ENCODE measurements around the gene VMP1.

Gene VMP1

DNA sequence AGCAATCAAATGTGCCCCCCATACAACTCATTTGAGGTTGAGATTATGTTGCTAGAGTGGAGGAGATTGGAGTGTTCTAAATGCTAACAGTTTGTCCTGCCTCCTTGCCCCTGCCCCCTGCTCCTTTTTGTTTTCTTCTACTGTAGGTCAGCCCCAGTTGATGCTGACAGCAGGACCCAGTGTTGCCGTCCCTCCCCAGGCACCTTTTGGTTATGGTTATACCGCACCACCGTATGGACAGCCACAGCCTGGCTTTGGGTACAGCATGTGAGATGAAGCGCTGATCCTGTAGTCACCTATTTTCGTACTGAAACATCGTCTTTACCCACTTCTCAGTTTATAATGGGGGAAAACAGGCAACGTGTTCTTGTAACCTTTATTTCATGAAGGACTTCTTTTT lies 13.9 kb upstream of the VMP1 start:
- no peak for DNase-seq (ENCODE audit: low read depth in 1 of 2, low spot score in 1 of 2)
- TF ChIP-seq JUND (IDR thresholded peaks at IDR 0.05; ENCODE audit: low read depth): no peak
- in situ Hi-C loops (cut with HindIII; ENCODE audit: low pct_unique_long_range_greater_than_20kb, low sequenced_read_pairs): no loop called here

DNA sequence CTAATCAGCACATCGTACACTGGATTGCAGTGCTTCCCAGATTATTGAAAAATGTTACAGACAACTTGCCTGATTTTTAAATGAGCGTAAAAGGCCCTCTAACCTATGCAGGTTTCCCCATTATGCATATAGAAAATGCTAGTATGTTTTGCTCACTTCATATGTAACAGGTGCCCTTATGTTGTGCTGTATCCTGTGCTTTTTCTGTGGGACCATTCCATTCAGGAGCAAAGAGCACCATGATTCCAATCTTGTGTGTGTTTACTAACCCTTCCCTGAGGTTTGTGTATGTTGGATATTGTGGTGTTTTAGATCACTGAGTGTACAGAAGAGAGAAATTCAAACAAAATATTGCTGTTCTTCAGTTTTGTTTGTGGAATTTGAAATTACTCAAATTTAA lies 13.1 kb upstream of the VMP1 start:
- in situ Hi-C loops (cut with HindIII; ENCODE audit: low pct_unique_long_range_greater_than_20kb, low sequenced_read_pairs): no loop called here
- TF ChIP-seq JUND (IDR thresholded peaks at IDR 0.05; ENCODE audit: low read depth): no peak
- no peak for DNase-seq (ENCODE audit: low read depth in 1 of 2, low spot score in 1 of 2)

GRCh38 chr17:59695945-59696681 lies 11.3 kb upstream of the VMP1 start:
- peak in 1 of 2 experiments; percentile 15 for DNase-seq (ENCODE audit: low read depth in 1 of 2, low spot score in 1 of 2)
- no peak for TF ChIP-seq JUND (IDR thresholded peaks at IDR 0.05; ENCODE audit: low read depth)
- in situ Hi-C loops (cut with HindIII; ENCODE audit: low pct_unique_long_range_greater_than_20kb, low sequenced_read_pairs): no loop called here

- TF ChIP-seq JUND (IDR thresholded peaks at IDR 0.05; ENCODE audit: low read depth): no peak
- no peak for DNase-seq (ENCODE audit: low read depth in 1 of 2, low spot score in 1 of 2)
- in situ Hi-C loops (cut with HindIII; ENCODE audit: low pct_unique_long_range_greater_than_20kb, low sequenced_read_pairs): no loop called here
Observed at GRCh38 chr17:59696682-59697277, 10.7 kb upstream of the VMP1 start.

- in situ Hi-C loops (cut with HindIII; ENCODE audit: low pct_unique_long_range_greater_than_20kb, low sequenced_read_pairs): no loop called here
- no peak for TF ChIP-seq JUND (IDR thresholded peaks at IDR 0.05; ENCODE audit: low read depth)
- no peak for DNase-seq (ENCODE audit: low read depth in 1 of 2, low spot score in 1 of 2)
Observed at GRCh38 chr17:59698143-59698542, 9.3 kb upstream of the VMP1 start.

GRCh38 chr17:59699218-59699617 lies 8.2 kb upstream of the VMP1 start:
- in situ Hi-C loops (cut with HindIII; ENCODE audit: low pct_unique_long_range_greater_than_20kb, low sequenced_read_pairs): no loop called here
- TF ChIP-seq JUND (IDR thresholded peaks at IDR 0.05; ENCODE audit: low read depth): no peak
- DNase-seq (ENCODE audit: low read depth in 1 of 2, low spot score in 1 of 2): no peak

DNA sequence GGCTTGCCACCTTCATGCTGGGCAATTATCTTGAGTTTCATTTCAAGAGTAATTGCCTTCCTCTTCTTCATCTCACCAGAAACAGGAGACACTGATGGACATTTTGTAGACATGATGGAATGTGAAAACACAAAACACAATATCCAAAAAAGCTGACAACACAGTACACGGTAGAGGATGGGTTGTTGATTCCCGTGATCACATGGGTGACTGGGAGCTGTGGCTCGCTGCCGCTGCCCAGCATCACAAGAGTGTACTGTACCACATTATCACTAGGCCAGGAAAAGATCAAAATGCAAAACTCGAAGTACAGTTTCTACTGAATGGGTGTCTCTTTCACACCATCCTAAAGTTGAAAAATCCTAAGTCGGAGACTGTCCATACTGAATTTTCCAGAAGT lies 7.7 kb upstream of the VMP1 start:
- in situ Hi-C loops (cut with HindIII; ENCODE audit: low pct_unique_long_range_greater_than_20kb, low sequenced_read_pairs): no loop called here
- no peak for DNase-seq (ENCODE audit: low read depth in 1 of 2, low spot score in 1 of 2)
- no peak for TF ChIP-seq JUND (IDR thresholded peaks at IDR 0.05; ENCODE audit: low read depth)

DNA sequence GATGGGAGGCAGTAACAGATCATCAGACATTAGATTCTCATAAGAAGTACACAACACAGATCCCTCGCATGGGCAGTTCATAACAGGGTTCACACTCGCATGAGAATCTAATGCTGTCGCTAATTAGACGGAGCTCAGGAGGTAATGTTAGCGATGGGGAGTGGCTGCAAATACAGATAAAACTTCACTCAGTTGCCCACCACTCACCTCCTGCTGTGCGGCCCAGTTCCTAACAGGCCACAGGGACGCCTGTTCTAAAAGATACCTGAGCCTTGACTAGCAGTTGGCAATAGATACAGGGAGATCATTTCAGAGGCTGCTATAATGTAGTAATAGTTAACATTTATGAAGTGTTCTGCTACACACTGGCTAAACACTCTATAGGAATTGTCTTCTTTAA lies 5.2 kb upstream of the VMP1 start:
- DNase-seq (ENCODE audit: low read depth in 1 of 2, low spot score in 1 of 2): no peak
- TF ChIP-seq JUND (IDR thresholded peaks at IDR 0.05; ENCODE audit: low read depth): no peak
- in situ Hi-C loops (cut with HindIII; ENCODE audit: low pct_unique_long_range_greater_than_20kb, low sequenced_read_pairs): no loop called here

DNA sequence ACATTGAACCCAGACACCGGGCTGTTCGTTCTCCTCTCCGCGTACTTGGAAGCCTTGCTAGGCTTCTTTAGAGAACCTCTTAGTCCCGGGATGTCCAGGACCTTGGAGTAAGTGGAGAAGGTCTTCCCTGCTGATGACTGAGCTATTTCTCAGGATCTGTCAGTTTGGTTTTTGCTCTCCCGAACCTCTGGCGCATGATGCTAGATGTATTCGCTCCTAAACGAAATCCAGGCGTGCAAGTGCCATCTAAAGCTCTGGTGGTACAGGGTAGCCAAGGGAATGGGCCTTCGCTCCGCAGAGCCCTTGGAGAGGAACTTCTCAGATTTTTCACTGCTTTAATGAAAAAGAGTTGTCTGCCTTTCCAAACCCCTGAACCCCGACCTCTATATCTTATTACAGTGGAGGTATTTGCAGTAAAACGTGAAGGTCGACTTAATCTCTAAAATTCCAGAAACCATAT lies 547 bp downstream of the VMP1 start:
- TF ChIP-seq JUND (IDR thresholded peaks at IDR 0.05; ENCODE audit: low read depth): no peak
- DNase-seq (ENCODE audit: low read depth in 1 of 2, low spot score in 1 of 2): peak in 1 of 2 experiments; percentile 25
- in situ Hi-C loops (cut with HindIII; ENCODE audit: low pct_unique_long_range_greater_than_20kb, low sequenced_read_pairs): no loop called here

DNA sequence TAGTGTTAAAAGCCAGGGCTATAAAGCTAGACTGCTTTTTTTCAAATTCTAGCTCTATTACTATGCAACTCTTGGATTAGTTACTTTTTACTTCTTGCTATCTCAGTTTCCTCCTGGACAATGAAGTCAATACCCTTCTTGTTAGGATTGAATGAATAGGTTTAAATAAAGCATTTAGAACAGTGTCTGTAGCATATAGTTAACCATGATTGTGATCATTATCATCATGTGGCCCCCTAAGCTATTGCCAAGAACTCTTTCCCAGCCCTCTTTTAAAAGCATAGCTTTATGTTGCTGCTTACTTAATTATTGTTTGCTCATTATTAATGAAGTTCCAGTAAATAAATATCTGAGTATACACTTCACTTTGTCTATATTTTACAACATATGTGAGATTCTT lies 4.5 kb downstream of the VMP1 start:
- in situ Hi-C loops (cut with HindIII; ENCODE audit: low pct_unique_long_range_greater_than_20kb, low sequenced_read_pairs): no loop called here
- TF ChIP-seq JUND (IDR thresholded peaks at IDR 0.05; ENCODE audit: low read depth): no peak
- no peak for DNase-seq (ENCODE audit: low read depth in 1 of 2, low spot score in 1 of 2)

- in situ Hi-C loops (cut with HindIII; ENCODE audit: low pct_unique_long_range_greater_than_20kb, low sequenced_read_pairs): no loop called here
- TF ChIP-seq JUND (IDR thresholded peaks at IDR 0.05; ENCODE audit: low read depth): no peak
- DNase-seq (ENCODE audit: low read depth in 1 of 2, low spot score in 1 of 2): no peak
Observed at GRCh38 chr17:59712862-59713261, 5.4 kb downstream of the VMP1 start.

DNA sequence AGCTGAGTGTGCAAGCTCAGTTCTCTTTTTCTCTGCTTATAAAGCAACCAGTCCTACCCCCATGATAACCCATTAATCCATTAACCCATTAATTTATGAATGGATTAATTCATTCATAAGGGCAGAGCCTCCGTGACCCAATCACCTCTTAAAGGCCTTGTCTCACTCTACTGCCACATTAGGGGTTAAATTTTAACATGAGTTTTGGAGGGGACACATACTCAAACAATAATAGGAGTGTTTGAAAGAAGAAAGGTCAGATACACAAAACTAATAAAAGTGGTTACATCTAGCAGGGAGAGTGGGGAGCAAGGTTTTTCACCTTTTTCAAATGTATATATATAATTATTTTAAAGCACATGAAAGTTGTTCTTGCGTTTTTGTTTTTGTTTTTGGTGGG lies 6.8 kb downstream of the VMP1 start:
- TF ChIP-seq JUND (IDR thresholded peaks at IDR 0.05; ENCODE audit: low read depth): no peak
- in situ Hi-C loops (cut with HindIII; ENCODE audit: low pct_unique_long_range_greater_than_20kb, low sequenced_read_pairs): no loop called here
- DNase-seq (ENCODE audit: low read depth in 1 of 2, low spot score in 1 of 2): no peak

- in situ Hi-C loops (cut with HindIII; ENCODE audit: low pct_unique_long_range_greater_than_20kb, low sequenced_read_pairs): no loop called here
- no peak for TF ChIP-seq JUND (IDR thresholded peaks at IDR 0.05; ENCODE audit: low read depth)
- no peak for DNase-seq (ENCODE audit: low read depth in 1 of 2, low spot score in 1 of 2)
Observed at GRCh38 chr17:59716427-59716826, 9.0 kb downstream of the VMP1 start.

DNA sequence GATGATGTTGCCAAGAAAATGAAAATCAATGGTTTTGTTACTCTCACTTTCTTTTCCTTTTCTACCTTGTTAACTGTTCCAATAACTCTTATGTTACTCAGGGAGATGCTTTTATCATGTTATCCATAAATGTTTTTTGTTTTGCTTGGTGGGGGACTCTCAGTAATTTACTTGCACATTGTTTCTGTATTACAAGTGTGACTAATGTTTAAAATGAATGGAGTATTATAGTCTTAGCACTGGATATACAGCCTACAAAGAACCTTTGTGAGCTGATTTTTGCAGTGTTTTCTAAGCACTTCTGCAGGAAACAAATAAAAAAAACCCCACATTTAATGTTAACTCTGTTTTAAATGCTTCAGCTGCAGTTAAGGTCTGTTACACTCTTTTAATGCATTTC lies 12.1 kb downstream of the VMP1 start:
- no peak for DNase-seq (ENCODE audit: low read depth in 1 of 2, low spot score in 1 of 2)
- TF ChIP-seq JUND (IDR thresholded peaks at IDR 0.05; ENCODE audit: low read depth): no peak
- in situ Hi-C loops (cut with HindIII; ENCODE audit: low pct_unique_long_range_greater_than_20kb, low sequenced_read_pairs): no loop called here

Data from T47D (cell line).